Ishikawa (cell line): ENCODE results near the gene MYH7.

ENCODE experiments used
- CREB1 ChIP-seq: IDR thresholded peaks from 2 replicates; pipeline ENCODE4 v1.6.1; 2012; ENCODE audit warnings: low read depth
- EP300 ChIP-seq: IDR thresholded peaks from 2 replicates; pipeline ENCODE4 v1.6.1; 2012; ENCODE audit warnings: borderline replicate concordance
- TCF12 ChIP-seq: IDR thresholded peaks from 2 replicates; pipeline ENCODE4 v1.6.1; 2012; ENCODE audit warnings: low read depth
- TF ChIP-seq, protein P1 (sequence below): IDR thresholded peaks from 2 replicates; pipeline ENCODE4 v1.6.1; 2012; ENCODE audit warnings: low read depth, mild to moderate bottlenecking

DNA sequence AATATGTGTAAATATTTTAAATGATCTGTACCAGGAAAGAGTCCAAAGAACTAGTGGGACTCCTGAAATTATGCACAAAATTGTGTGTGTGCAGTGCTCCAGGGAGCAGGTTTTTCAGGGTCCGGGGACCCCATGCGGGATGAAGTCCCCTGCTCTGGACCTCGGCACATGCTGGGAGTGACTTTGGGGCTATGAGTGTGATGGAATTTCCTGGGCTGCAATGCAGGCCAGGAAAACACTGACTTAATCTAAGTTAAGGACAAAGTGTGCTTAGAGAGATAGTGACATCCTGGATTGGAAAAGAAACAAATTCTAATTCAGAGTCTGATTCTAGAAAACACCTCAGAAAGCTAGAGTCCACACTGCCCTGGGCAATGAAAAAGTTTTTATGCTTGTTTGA lies 21.2 kb downstream of the MYH7 start:
- TF ChIP-seq CREB1 (no peak), TCF12 (no peak), EP300 (no peak)
- TF ChIP-seq, protein P1, sequence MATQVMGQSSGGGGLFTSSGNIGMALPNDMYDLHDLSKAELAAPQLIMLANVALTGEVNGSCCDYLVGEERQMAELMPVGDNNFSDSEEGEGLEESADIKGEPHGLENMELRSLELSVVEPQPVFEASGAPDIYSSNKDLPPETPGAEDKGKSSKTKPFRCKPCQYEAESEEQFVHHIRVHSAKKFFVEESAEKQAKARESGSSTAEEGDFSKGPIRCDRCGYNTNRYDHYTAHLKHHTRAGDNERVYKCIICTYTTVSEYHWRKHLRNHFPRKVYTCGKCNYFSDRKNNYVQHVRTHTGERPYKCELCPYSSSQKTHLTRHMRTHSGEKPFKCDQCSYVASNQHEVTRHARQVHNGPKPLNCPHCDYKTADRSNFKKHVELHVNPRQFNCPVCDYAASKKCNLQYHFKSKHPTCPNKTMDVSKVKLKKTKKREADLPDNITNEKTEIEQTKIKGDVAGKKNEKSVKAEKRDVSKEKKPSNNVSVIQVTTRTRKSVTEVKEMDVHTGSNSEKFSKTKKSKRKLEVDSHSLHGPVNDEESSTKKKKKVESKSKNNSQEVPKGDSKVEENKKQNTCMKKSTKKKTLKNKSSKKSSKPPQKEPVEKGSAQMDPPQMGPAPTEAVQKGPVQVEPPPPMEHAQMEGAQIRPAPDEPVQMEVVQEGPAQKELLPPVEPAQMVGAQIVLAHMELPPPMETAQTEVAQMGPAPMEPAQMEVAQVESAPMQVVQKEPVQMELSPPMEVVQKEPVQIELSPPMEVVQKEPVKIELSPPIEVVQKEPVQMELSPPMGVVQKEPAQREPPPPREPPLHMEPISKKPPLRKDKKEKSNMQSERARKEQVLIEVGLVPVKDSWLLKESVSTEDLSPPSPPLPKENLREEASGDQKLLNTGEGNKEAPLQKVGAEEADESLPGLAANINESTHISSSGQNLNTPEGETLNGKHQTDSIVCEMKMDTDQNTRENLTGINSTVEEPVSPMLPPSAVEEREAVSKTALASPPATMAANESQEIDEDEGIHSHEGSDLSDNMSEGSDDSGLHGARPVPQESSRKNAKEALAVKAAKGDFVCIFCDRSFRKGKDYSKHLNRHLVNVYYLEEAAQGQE: no peak
